Trophoblast cell (in vitro differentiated cells and primary cell): ENCODE results near the gene SLC35F1.

Experiments used
- DNase-seq, 2 donors: peaks; one replicate each; pipeline ENCODE4 v3.0.0-alpha.2; 2016
- H2AFZ ChIP-seq: 2 replicates; pipeline ENCODE4 v1.6.1; 2013; ENCODE audit warnings: low read length, moderate library complexity, mild to moderate bottlenecking; ENCODE audit not compliant: insufficient read depth, poor library complexity
- H2AK5ac ChIP-seq: 2 replicates; pipeline ENCODE4 v1.6.1; 2013; ENCODE audit warnings: mild to moderate bottlenecking, low read length
- H2BK120ac ChIP-seq: 2 replicates; pipeline ENCODE4 v1.6.1; 2013; ENCODE audit warnings: low read length, mild to moderate bottlenecking, moderate library complexity; ENCODE audit not compliant: insufficient read depth, poor library complexity
- H2BK12ac ChIP-seq: 2 replicates; pipeline ENCODE4 v1.6.1; 2013; ENCODE audit warnings: mild to moderate bottlenecking, low read length, moderate library complexity
- H2BK5ac ChIP-seq: 2 replicates; pipeline ENCODE4 v1.6.1; 2013; ENCODE audit warnings: low read length, low read depth, moderate library complexity, mild to moderate bottlenecking; ENCODE audit not compliant: poor library complexity
- H3K14ac ChIP-seq: 2 replicates; pipeline ENCODE4 v1.6.1; 2013; ENCODE audit warnings: mild to moderate bottlenecking, low read length
- H3K18ac ChIP-seq: 2 replicates; pipeline ENCODE4 v1.6.1; 2013; ENCODE audit warnings: mild to moderate bottlenecking, low read length
- H3K23ac ChIP-seq: 2 replicates; pipeline ENCODE4 v1.6.1; 2013; ENCODE audit warnings: low read length
- H3K27ac ChIP-seq: 2 replicates; pipeline ENCODE4 v1.5.1; 2013; ENCODE audit warnings: low read depth, mild to moderate bottlenecking, inconsistent platforms, low read length, moderate library complexity
- H3K27me3 ChIP-seq: 2 replicates; pipeline ENCODE4 v1.6.1; 2013; ENCODE audit warnings: inconsistent platforms, mild to moderate bottlenecking, low read length, moderate library complexity; ENCODE audit not compliant: insufficient read depth
- H3K36me3 ChIP-seq, 2 experiments: 1 replicate in 1 of 2; 2 replicates in 1 of 2; pipeline ENCODE4 v1.6.1; 2013; ENCODE audit warnings: low read length in 2 of 2, mild to moderate bottlenecking in 2 of 2, moderate library complexity in 1 of 2; ENCODE audit not compliant: insufficient read depth in 2 of 2, control insufficient read depth in 1 of 2
- H3K4ac ChIP-seq: 2 replicates; pipeline ENCODE4 v1.6.1; 2013; ENCODE audit warnings: low read depth, mild to moderate bottlenecking, low read length, moderate library complexity
- H3K4me1 ChIP-seq, 2 experiments: 1 replicate in 1 of 2; 2 replicates in 1 of 2; pipeline ENCODE4 v1.6.1; 2013; ENCODE audit warnings: low read length in 2 of 2, mild to moderate bottlenecking in 2 of 2, moderate library complexity in 1 of 2; ENCODE audit not compliant: insufficient read depth in 2 of 2, control insufficient read depth in 1 of 2
- H3K4me2 ChIP-seq: 2 replicates; pipeline ENCODE4 v1.6.1; 2013; ENCODE audit warnings: inconsistent platforms, mild to moderate bottlenecking, low read length, moderate library complexity
- H3K4me3 ChIP-seq: 2 replicates; pipeline ENCODE4 v1.5.1; 2013; ENCODE audit warnings: mild to moderate bottlenecking, low read depth, low read length, inconsistent platforms
- H3K79me1 ChIP-seq: one replicate; pipeline ENCODE4 v1.6.1; 2013; ENCODE audit warnings: low read length
- H3K79me2 ChIP-seq: 2 replicates; pipeline ENCODE4 v1.6.1; 2013; ENCODE audit warnings: low read length, mild to moderate bottlenecking; ENCODE audit not compliant: control insufficient read depth, insufficient read depth, poor library complexity
- H3K9ac ChIP-seq: 2 replicates; pipeline ENCODE4 v1.6.1; 2013; ENCODE audit warnings: mild to moderate bottlenecking, low read length
- H3K9me3 ChIP-seq: 2 replicates; pipeline ENCODE4 v1.6.1; 2013; ENCODE audit warnings: low read depth, mild to moderate bottlenecking, control low read depth, inconsistent platforms, low read length; ENCODE audit not compliant: insufficient read depth
- H4K12ac ChIP-seq: 2 replicates; pipeline ENCODE4 v1.6.1; 2013; ENCODE audit warnings: low read depth, mild to moderate bottlenecking, low read length, moderate library complexity
- H4K8ac ChIP-seq: 2 replicates; pipeline ENCODE4 v1.6.1; 2013; ENCODE audit warnings: low read depth, mild to moderate bottlenecking, low read length, moderate library complexity
- H4K91ac ChIP-seq: one replicate; pipeline ENCODE4 v1.6.1; 2013; ENCODE audit warnings: low read depth, mild to moderate bottlenecking, low read length, moderate library complexity
- WGBS: extraction: QIAGEN DNeasy Blood & Tissue Kit; methylation state at CpG from one replicate; pipeline ENCODE4 v1.1.7; 2013; ENCODE audit warnings: missing lambda C conversion rate; ENCODE audit not compliant: insufficient read length, insufficient coverage; ENCODE audit errors: extremely low coverage; 5-methylcytosine and 5-hydroxymethylcytosine counted together

The SLC35F1 gene

GRCh38 chr6:117870486-117871242 lies 36.4 kb upstream of the SLC35F1 start:
- Histone ChIP-seq H3K23ac (no peak overlapping the region), H2BK5ac (no peak overlapping the region), H3K9me3 (peaks cover 3% of the 10 kb centered on the region), H3K4ac (no peak overlapping the region), H2BK120ac (no peak overlapping the region), H3K36me3 (no peaks in the 10 kb centered on the region), H2AK5ac (no peak overlapping the region), H3K9ac (no peak overlapping the region), H3K4me3 (no peak overlapping the region), H3K4me2 (no peak overlapping the region), H3K79me1 (no peaks in the 10 kb centered on the region), H2BK12ac (no peak overlapping the region), H4K91ac (no peak overlapping the region), H3K27ac (no peak overlapping the region), H2AFZ (no peak overlapping the region), H3K27me3 (no peaks in the 10 kb centered on the region), H3K79me2 (no peaks in the 10 kb centered on the region), H3K14ac (no peak overlapping the region), H4K12ac (no peak overlapping the region), H3K4me1 (no peaks in the 10 kb centered on the region), H3K18ac (no peak overlapping the region), H4K8ac (no peak overlapping the region)
- WGBS: no CpG with 5 or more reads among the region's 4 CpGs
- no peak for DNase-seq

GRCh38 chr6:117880824-117881223 lies 26.2 kb upstream of the SLC35F1 start:
- H2BK120ac ChIP-seq: no peak overlapping the region
- no peak overlapping the region for H3K27ac ChIP-seq
- no peak overlapping the region for H4K91ac ChIP-seq
- H3K79me1 ChIP-seq: no peaks in the 10 kb centered on the region
- no peaks in the 10 kb centered on the region for H3K36me3 ChIP-seq
- H3K18ac ChIP-seq: no peak overlapping the region
- H3K9me3 ChIP-seq: no peaks in the 10 kb centered on the region
- no peak overlapping the region for H4K12ac ChIP-seq
- no peak for DNase-seq
- H3K4me1 ChIP-seq: no peaks in the 10 kb centered on the region
- H2BK5ac ChIP-seq: no peak overlapping the region
- H3K4me2 ChIP-seq: no peak overlapping the region
- no peaks in the 10 kb centered on the region for H3K27me3 ChIP-seq
- no CpG with 5 or more reads among the region's 1 CpG for WGBS
- H4K8ac ChIP-seq: no peak overlapping the region
- H3K23ac ChIP-seq: no peak overlapping the region
- H2BK12ac ChIP-seq: no peak overlapping the region
- no peak overlapping the region for H3K4ac ChIP-seq
- no peak overlapping the region for H2AFZ ChIP-seq
- H3K9ac ChIP-seq: no peak overlapping the region
- no peak overlapping the region for H3K4me3 ChIP-seq
- H3K79me2 ChIP-seq: no peaks in the 10 kb centered on the region
- H2AK5ac ChIP-seq: no peak overlapping the region
- no peak overlapping the region for H3K14ac ChIP-seq

- Histone ChIP-seq H3K4me2 (no peak overlapping the region), H3K4me1 (no peaks in the 10 kb centered on the region), H3K14ac (no peak overlapping the region), H4K91ac (no peak overlapping the region), H3K4me3 (no peak overlapping the region), H3K23ac (no peak overlapping the region), H3K36me3 (no peaks in the 10 kb centered on the region), H3K79me1 (no peaks in the 10 kb centered on the region), H3K9ac (no peak overlapping the region), H2AFZ (no peak overlapping the region), H4K8ac (no peak overlapping the region), H4K12ac (no peak overlapping the region), H3K18ac (no peak overlapping the region), H3K79me2 (no peaks in the 10 kb centered on the region), H3K27me3 (no peaks in the 10 kb centered on the region), H2AK5ac (no peak overlapping the region), H2BK5ac (no peak overlapping the region), H3K27ac (no peak overlapping the region), H3K9me3 (no peaks in the 10 kb centered on the region), H2BK12ac (no peak overlapping the region), H3K4ac (no peak overlapping the region), H2BK120ac (no peak overlapping the region)
- DNase-seq: no peak
Observed at GRCh38 chr6:117890172-117890571, 16.9 kb upstream of the SLC35F1 start.

GRCh38 chr6:117906507-117906957 lies 532 bp upstream of the SLC35F1 start:
- DNase-seq: peak in 1 of 2 donors; percentile 46
- WGBS: no CpG with 5 or more reads among the region's 14 CpGs
- Histone ChIP-seq H3K14ac (no peak overlapping the region), H3K9me3 (no peaks in the 10 kb centered on the region), H3K27me3 (peaks cover 13% of the 10 kb centered on the region), H2BK120ac (no peak overlapping the region), H3K79me2 (no peaks in the 10 kb centered on the region), H4K12ac (no peak overlapping the region), H3K18ac (no peak overlapping the region), H2AK5ac (no peak overlapping the region), H3K27ac (no peak overlapping the region), H3K23ac (no peak overlapping the region), H3K36me3 (no peaks in the 10 kb centered on the region), H3K79me1 (no peaks in the 10 kb centered on the region), H2BK12ac (no peak overlapping the region), H4K91ac (no peak overlapping the region), H3K9ac (no peak overlapping the region), H3K4me1 (peaks cover 4 to 6% of the 10 kb centered on the region in 2 experiments), H3K4me2 (peak overlapping the region; percentile 98), H3K4ac (no peak overlapping the region), H2BK5ac (no peak overlapping the region), H4K8ac (no peak overlapping the region), H3K4me3 (peak overlapping the region; percentile 1), H2AFZ (no peak overlapping the region)
